Myocyte (in vitro differentiated cells): ENCODE results near the gene GALNT11. TPM values are rescaled to one million over a fixed set of nuclear protein-coding genes. Genes with fewer than 3 reads are reported as not detected.
A peak's percentile ranks its signal among the peaks of the same experiment; 100 is the strongest.
"Not testable (repeated sequence)": the region's sequence is repeated elsewhere in the genome, so short reads cannot be mapped to it uniquely, and the experiment has no call there.

Source experiments
- DNase-seq: peaks from one replicate; pipeline ENCODE4 v3.0.0-alpha.2; 2012; ENCODE audit warnings: low read depth
- total RNA-seq: library from RNA; depleted of rRNA; stranded (reverse); fragments of >200 nt; gene quantifications from 2 replicates; pipeline ENCODE4 v1.2.3, GENCODE V29; 2014

The GALNT11 gene
- total RNA-seq, 1 donor from 2014 or later, result 94.2 TPM

DNA sequence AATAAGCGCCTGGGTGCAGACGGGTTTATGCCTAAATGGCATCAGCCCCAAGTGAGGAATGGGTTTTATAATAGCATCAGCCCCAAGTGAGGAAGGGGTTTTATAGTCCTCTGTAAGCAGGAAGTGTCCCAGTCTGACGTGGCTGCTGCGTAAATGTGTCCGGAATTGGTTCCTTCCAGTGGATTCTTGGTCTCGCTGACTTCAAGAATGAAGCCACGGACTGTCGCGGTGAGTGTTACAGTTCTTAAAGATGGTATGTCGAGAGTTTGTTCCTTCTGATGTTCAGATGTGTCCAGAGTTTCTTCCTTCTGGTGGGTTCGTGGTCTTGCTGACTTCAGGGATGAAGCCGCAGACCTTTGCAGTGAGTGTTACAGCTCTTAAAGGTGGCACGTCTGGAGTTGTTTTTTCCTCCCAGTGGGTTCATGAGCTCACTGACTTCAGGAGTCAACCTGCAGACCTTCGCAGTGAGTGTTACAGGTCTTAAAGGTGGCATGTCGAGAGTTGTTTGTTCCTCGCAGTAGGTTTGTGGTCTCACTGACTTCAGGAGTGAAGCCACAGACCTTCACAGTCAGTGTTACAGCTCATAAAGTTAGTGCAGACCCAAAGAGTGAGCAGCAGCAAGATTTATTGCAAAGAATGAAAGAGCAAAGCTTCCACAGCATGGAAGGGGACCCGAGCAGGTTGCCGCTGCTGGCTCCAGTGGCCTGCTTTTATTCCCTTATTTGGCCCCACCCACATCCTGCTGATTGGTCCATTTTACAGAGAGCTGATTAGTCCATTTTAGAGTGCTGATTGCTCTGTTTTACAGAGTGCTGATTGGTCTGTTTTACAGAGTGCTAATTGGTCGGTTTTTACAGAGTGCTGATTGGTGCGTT, 2.3 kb downstream of the GALNT11 start:
- DNase-seq, result not testable (repeated sequence)

DNA sequence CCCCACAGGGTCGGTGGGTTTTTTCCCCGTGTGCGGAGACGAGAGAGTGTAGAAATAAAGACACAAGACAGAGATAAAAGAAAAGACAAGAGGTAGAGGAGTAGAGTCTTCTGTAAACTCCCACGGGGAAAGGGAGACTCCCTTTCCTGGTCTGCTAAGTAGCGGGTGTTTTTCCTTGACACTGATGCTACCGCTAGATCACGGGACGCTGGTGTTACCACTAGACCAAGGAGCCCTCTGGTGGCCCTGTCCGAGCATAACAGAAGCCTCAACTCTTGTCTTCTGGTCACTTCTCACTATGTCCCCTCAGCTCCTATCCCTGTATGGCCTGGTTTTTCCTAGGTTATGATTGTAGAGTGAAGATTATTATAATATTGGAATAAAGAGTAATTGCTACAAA, 4.6 kb downstream of the GALNT11 start:
- DNase-seq, result peak; percentile 34

DNA sequence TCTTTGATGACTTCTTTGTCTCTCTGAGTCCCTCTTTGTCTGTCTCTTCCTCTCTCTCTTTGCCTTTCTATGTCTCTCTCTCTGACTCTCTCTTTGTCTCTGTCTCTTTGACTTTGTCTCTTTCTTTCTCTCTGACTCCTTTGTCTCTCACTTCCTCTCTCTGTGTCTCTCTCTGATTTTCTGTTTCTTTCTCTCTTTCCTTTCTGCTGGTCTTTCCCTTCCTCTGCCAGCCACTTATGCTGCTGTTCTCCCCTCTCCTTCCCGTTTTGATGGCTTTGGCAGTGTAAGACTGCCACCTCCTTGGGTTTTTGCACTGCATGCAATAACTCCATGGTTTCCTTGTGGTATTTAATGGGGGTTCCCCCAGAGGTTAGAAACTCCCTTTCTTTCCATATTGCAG, 5.2 kb downstream of the GALNT11 start:
- not testable (repeated sequence) for DNase-seq

DNA sequence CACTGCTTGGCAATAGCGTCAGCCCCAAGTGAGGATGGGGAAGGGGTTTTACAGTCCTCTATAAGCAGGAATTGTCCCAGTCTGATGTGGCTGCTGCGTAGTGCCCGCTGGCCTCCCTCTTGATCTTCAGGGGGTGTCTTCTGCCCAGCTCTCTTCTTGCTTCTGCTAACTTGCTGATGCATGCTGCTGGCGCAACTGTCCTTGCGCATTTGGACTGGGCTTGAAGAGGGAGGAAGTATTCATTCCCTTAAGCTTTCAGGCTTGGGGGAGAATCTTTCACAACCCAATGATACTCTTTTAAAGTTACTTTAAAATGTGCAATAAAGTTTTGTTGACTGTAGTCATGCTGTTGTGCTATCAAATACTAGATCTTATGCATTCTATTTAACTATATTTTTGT, 10.3 kb downstream of the GALNT11 start:
- no peak for DNase-seq

DNA sequence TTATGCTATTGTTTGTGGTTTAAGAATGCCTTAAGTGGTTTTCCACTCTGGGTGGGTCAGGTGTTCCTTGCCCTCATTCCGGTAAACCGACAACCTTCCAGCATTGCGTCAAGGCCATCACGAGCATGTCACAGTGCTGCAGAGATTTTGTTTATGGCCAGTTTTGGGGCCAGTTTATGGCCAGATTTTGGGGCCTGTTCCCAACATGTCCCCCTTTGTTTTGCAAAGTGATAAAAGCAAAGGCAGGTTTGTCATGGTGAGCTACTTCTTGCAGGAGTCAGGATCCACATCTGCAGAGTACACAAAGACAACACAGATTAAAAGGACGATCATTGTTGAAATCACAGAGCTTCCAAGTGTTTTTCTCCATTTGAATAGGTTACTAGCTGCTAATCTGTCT, 12.9 kb downstream of the GALNT11 start:
- not testable (repeated sequence) for DNase-seq

DNA sequence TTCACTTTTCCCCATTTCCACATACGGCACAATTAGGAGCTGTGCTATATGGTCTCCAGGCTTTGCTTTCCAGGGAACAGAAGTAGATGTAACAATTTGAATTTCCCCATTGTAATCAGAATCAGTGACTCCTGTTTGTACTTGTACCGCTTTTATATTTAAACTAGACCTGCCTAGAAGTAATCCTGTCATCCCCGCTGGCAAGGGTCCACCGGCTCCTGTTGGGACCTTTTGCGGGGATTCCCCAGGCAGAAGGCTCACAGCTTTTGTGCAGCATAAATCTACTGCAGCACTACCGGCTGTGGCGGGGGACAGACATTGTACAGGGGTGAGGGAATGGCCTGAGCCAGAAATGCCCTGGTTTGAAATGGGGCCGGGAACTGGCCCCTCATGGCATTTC, 17.6 kb downstream of the GALNT11 start:
- DNase-seq, result not testable (repeated sequence)

DNA sequence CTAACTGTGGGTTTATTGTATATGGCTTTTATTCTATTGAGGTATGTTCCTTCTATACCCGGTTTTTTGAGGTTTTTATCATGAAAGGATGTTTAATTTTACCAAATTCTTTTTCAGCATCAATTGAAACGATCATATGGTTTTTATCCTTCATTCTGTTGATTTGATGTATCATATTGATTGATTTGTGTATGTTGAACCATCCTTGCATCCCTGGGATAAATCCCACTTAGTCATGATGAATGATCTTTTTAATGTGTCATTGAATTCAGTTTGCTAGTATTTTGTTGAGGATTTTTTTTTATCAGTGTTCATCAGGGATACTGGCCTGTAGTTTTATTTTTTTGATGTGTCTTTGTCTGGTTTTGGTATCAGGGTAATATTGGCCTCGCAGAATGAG, 19.4 kb downstream of the GALNT11 start:
- DNase-seq, result not testable (repeated sequence)

DNA sequence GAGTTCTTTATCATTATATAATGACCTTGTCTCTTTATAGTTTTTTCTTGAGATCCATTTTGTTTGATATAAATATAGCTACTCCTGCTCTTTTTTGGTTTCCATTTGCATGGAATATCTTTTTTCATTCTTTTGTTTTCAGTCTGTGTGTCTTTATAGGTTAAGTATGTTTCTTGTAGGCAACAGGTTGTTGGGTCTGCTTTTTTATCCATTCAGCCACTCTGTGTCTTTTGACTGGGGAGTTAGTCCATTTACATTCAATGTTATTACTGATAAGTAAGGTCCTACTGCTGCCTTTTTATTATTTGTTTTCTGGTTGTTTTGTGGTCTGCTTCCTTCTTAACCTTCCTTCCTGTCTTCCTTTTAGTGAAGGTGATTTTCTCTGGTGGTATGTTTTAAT, 21.1 kb downstream of the GALNT11 start:
- DNase-seq, result no peak

DNA sequence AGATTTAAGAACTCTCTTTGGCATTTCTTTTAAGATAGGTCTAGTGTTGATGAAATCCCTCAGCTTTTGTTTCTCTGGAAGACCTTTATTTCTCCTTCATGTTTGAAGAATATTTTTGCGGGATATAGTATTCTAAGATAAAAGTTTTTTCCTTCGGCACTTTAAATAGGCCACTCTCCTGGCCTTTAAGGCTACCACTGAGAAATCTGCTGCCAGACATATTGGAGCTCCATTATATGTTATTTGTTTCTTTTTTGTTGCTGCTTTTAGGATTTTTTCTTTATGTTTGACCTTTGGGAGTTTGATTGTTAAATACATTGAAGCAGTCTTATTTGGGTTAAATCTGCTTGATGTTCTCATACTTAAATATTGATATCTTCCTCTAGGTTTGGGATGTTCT, 22.6 kb downstream of the GALNT11 start:
- no peak for DNase-seq

DNA sequence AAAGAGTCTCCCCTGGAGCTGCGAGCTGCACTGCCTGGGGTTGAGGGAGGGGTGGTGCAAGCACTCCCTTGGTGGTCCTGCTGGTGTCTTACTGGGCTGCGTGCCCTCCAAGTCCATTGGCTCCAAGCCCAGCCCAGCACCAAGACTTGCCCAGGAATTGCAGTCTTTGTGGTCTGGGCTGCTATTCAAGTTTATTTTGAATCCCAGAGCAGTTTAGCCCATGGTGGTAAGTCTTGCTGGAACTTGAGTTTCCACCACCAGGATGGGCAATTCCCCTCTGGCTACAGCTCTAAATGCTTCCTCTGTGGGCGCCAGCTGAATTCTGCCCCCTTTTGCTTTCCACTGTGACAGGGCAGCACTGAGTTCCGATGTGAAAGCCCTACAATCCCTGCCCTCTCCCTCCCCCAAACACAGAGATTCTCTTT, 25.1 kb downstream of the GALNT11 start:
- DNase-seq, result peak; percentile 80

DNA sequence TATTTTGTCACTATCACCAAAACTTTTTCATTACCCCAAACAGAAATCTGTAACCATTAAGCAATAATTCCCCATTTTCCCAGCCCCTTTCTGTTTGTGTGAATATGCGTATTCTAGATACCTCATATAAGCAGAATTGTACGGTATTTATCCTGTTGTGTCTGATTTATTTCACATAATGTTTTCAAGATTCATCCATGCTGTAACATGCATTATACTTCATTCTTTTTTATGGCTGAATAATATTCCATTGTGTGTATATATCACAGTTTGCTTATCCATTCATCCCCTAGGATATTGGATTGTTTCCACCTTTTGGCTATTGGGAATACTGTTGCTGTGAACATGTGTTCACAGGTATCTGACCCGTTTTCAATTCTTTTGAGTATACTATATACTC, 26.5 kb downstream of the GALNT11 start:
- no peak for DNase-seq

DNA sequence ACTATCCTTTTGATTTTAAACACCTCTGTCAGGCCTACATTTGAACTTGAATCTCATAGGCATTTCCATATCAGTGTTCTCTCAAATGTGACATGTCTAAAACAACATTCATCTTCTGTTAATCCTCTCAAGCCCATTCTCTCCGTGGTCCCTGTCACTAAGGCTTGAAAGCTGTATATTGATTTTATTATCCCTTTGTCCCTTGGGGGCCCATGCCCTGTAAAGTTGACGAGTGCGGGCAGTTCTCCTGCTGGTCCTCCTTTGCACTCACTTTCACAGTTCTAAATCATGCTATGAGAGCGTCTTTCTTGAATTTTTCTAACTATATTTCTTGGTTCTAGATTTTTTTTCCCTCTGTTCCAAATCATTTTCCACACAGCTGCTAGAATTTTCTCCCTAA, 27.3 kb downstream of the GALNT11 start:
- DNase-seq, result no peak

DNA sequence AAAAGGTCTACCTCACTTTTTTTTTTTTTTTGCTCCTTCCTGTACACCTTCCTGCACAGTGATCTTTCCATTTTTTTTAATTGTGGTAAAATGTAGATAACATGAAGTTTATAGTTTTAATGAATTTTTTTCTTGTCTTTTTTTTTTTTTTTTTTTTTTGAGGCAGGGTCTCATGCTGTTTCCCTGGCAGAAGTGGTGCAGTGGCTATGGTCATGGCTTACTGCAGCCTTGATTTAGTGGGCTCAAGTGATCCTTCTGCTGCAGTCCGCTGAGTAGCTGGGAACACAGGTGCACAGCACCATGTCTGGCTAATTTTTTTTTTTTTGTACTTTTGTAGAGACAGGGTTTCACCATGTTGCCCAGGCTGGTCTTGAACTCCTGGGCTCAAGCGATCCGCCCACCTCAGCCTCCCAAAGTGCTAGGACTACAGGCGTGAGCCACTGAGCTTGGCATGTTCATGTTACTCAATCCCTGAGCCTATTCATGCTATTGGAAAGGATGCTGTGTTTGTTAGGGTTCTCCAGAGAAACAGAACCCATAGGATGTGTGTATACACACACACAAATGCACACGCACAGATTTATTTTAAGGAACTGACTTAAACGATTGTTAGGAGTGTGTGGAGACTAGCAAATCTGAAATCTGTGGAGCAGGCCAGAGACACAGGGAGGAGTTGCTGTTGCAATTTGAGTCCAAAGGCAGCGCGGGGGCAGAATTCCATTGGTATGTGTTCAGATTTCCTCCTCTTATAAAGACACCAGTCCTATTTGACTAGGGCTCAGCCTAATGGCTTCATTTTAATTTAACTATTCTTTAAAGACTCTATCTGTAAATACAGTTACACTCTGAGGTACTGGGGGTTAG, 29.1 kb downstream of the GALNT11 start:
- peak; percentile 81 for DNase-seq

DNA sequence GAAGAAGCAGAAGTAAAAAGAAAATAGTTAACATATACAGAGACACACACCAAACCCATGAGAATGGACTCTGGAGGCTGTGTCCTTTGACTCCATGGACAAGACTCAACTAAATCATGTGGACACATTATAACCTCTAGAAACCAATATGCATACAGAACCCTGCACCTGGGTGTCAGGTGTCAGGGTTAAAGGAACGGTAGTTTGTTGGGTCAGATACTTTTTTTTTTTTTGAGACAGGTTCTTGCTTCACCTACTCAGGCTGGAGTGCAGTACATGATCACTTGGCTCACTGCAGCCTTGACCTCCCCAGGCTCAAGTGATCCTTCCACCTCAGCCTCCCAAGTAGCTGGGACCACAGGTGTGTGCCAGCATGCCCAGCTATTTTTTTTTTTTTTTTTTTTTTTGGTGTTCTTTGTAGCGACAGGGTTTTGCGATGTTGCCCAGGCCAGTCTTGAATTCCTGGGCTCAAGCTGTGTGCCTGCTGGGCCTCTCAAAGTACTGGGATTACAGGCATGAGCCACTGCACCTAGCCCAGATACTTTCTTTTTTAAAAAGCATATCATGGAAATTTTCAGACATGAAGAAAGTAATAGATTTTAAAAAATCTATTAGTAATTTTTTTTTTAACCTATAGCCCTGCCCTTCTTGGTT, 31.3 kb downstream of the GALNT11 start:
- no peak for DNase-seq

DNA sequence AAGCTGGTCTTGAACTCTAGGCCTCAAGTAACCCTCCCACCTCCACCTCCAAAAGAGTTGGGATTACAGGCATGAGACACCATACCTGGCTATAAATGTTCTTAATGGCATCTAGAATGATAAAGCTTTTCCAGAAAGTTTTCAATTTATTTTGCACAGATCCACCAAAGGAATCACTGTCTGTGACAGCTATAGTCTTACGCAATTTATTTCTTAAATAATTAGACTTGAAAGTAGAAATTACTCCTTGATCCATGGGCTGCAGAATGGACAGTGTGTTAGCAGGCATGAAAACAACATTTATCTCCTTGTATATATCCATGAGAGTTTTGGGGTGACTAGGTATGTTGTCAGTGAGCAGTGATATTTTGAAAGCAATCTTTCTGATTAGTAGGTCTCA, 33.8 kb downstream of the GALNT11 start:
- no peak for DNase-seq

DNA sequence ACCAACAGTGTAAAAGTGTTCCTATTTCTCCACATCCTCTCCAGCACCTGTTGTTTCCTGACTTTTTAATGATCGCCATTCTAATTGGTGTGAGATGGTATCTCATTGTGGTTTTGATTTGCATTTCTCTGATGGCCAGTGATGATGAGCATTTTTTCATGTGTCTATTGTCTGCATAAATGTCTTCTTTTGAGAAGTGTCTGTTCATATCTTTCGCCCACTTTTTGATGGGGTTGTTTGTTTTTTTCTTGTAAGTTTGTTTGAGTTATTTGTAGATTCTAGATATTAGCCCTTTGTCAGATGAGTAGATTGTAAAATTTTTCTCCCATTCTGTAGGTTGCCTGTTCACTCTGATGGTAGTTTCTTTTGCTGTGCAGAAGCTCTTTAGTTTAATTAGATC, 35.6 kb downstream of the GALNT11 start:
- not testable (repeated sequence) for DNase-seq

DNA sequence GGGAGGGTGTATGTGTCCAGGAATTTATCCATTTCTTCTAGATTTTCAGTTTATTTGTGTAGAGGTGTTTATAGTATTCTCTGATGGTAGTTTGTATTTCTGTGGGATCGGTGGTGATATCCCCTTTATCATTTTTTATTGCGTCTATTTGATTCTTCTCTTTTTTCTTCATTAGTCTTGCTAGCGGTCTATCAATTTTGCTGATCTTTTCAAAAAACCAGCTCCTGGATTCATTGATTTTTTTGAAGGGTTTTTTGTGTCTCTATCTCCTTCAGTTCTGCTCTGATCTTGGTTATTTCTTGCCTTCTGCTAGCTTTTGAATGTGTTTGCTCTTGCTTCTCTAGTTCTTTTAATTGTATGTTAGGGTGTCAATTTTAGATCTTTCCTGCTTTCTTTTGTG, 37.7 kb downstream of the GALNT11 start:
- not testable (repeated sequence) for DNase-seq

DNA sequence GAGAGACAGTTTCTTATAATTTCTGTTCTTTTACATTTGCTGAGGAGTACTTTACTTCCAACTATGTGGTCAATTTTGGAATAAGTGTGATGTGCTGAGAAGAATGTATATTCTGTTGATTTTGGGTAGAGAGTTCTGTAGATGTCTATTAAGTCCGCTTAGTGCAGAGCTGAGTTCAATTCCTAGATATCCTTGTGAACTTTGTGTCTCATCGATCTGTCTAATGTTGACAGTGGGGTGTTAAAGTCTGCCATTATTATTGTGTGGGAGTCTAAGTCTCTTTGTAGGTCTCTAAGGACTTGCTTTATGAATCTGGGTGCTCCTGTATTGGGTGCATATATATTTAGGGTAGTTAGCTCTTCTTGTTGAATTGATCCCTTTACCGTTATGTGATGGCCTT, 38.3 kb downstream of the GALNT11 start:
- DNase-seq, result not testable (repeated sequence)

DNA sequence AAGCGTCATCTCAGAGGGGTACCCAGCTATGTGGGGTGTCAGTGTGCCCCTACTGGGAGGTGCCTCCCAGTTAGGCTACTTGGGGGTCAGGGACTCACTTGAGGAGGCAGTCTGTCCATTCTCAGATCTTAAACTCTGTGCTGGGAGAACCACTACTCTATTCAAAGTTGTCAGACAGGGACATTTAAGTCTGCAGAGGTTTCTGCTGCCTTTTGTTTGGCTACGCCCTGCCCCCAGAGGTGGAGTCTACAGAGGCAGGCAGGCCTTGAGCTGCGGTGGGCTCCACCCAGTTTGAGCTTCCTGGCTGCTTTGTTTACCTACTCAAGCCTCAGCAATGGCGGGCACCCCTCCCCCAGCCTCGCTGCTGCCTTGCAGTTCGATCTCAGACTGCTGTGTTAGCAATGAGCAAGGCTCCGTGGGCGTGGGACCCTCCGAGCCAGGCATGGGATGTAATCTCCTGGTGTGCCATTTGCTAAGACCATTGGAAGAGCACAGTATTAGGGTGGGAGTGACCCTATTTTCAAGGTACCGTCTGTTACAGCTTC, 40.4 kb downstream of the GALNT11 start:
- DNase-seq, result not testable (repeated sequence)

DNA sequence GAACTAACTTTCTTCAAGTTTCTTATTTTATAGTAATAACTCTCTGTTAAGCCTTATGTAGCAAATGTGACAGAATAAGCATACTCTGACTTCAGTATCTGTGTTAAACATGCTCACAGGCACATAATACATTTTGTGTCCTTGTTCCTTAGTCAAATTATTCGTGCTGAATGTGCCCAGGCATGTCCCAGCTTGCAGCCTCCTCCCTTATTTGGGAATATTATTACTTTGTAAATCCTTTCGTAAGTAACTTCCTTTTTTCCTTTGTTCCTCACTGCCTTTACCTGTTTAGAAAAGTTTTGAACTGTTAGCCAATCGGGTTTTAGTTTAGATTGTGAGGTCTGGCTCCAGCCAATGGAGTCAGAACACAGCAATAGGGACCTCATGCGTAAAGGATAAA, 46.9 kb downstream of the GALNT11 start:
- no peak for DNase-seq

DNA sequence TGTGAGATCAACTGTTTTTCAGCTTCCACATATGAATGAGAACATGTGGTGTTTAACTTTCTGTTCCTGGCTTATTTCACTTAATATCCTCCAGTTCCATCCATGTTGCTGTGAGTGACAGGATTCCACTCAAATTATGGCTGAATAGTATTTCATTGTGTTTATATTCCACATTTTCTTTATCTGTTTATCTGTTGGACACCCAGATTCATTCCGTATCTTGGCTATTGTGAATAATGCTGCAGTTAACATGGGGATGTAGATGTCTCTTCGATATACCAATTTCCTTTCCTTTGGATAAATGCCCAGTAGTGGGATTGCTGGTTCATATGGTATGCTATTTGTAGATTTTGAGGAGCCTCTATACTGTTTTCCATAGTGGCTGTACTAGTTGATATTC, 47.9 kb downstream of the GALNT11 start:
- DNase-seq, result no peak
